C4-2B (cell line): ENCODE results near the gene CPT1C.

Experiments
- CTCF ChIP-seq: fragments of 450-650 bp; conservative IDR thresholded peaks from 2 replicates; pipeline ENCODE4 v1.5.1; 2017; ENCODE audit warnings: mild to moderate bottlenecking
- ZFX ChIP-seq: fragments of 450-650 bp; IDR thresholded peaks from 2 replicates; pipeline ENCODE4 v1.6.1; 2017

DNA sequence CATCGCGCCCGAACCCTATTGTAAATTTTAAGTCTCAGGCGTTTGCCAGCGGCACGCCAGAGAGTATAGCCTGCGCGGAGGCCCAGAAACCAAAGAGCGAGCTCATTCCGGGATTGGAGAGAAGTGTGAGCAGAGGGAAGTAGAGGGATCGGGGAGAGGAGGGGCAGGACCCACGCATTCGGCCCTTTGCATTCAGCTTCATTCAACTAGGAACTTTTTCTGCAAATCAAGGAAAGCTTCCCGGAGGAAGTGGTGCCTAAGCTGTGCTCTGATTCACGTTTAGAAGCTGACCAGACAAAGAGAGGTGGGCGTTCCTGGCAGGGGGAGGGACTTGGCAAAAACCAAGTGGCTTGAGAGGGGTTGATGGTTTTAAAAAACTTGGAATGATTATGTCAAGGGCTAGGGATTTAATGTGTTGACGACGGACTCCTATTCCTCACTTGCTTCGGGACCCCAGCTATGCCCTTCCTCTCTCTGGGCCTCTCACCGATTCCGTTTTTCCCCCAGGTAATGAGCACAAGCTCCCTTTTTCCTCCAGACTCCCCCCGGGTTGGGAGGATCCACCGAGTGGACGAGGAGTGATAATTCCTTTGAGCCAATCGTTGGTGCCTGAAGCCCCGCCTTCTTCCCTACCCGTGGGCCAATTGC is 14.7 kb upstream of the CPT1C start:
- no peak for TF ChIP-seq CTCF
- no peak for TF ChIP-seq ZFX
